Inflammatory macrophage treated with lipopolysaccharide for 1 hour (primary cell): ENCODE measurements around the gene RPS19BP1.
A peak's percentile ranks its signal among the peaks of the same experiment; 100 is the strongest.

Source experiments
- DNase-seq, 2 donors: peaks; one replicate each; pipeline ENCODE4 v3.0.0-alpha.2; 2020 to 2022

The RPS19BP1 gene

DNA sequence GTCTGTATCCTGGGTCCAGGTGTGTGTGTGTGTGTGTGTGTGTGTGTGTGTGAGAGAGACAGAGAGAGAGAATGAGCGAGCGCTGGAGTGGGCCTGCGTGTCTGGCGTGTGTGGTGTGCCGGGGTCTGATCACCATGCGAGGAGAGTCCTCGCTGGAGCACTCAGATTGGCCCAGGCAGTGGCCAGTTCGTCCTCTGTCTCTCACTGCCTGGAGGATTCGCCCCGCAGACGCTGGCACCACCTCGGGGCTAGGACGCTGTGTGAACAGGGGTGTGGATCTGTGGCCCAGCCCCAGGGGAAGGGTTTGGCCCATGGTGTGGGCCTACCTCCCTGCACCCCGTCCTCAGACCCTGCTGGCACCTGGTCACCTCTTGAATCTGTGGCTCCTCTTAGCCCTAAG, 26.4 kb upstream of the RPS19BP1 start:
- DNase-seq = no peak

DNA sequence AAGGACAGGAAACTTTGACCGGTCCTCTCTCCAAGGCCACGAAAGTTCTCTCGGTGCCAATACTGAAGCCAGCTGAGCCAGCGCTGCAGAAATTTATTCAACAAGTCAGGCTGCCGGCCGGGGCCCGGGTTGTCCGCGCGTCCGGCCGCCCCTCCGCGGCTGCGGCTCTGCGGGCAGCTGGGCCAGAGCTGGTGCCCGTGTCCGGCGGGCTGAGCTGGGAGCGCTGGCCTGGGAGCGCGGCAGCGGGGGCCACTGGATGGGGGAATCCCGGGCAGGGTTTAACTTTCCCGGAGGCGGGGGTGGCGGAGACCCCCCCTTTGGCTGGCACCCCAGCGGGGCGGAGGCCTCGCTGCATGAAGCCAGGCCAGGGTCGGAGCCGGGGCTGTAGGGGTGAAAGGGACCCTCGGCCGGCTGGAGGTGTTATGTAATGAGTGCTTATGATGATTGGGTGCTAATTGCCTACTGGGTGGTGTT, 25.7 kb upstream of the RPS19BP1 start:
- no peak for DNase-seq

DNA sequence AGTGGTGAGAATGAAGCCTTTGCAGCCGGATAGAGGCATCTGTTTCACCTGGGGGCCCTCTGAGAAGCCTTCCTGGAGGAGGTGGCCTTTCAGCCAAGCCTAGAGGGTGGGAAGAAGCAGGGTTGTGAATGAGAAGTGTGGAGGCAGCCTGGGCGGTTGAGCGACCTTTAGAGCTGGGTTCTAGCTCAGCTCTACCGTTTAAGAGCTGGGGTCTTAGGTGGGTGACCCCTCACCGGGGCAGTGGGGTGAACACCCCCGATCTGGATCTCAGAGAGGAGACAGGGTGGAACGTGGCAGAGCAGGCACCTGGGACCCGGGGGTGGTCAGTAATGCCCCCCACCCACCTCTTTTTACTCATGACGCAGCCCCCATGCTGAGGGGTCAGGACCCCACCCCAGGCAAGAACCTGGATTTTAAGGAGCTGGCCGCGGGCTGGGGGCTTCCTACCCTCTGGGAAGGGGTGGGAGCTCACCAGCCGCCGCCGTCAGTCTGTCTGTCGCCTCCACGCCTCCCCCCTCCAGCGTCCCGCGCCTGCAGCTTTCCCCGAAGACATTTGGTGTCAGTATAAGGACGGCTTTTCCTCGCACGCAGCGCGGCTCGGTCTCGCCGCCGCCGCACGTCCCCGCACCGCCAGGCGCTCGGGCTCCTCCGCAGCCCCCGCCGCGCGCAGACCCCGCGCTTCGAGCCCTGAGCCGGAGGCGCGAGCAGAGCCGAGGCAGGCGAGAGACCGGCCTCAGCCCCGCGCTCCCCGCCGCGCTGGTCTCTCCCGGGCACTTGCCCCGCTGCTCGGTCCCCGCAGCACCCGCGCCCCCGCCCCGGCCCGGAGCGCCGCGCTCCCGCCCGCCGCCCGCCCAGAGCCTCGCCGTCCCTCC, 24.7 kb upstream of the RPS19BP1 start:
- DNase-seq = no peak

DNA sequence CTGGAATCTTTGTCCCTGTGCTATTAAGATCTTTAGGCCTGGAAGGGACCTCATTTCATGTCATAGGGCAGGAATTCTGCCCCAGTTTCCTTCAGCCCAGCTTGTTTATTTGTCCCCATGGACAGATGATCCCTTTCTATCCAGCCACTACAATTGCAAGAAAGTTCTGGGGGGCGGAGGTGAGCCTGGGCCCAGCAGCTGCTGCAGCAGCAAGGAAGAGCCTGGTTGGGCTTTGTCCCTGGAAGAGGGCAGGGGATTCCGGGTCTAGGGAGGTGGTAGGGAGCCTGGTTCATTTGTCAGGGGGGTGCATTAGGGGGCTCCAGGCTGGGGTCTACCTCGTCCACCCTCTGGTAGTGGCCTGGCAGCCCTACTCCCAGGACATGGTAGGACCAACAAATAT, 21.6 kb upstream of the RPS19BP1 start:
- DNase-seq = no peak

DNA sequence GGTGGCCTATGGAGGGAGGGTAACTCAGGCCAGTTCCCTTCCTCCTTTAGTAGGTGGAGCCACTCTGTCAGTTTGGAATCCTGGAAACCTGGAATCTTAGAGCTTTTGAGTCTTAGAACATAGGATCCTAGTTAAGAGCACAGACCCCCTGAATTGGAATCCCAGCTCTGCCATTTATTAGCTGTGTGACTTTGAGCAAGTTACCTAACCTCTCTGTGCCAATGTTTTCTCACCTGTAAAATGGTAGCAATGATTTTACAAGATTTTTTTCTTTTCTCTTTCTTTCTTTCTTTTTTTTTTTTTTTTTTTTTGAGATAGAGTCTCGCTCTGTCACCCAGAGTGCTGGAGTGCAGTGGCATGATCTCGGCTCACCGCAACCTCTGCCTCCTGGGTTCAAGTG, 20.9 kb upstream of the RPS19BP1 start:
- DNase-seq = no peak

DNA sequence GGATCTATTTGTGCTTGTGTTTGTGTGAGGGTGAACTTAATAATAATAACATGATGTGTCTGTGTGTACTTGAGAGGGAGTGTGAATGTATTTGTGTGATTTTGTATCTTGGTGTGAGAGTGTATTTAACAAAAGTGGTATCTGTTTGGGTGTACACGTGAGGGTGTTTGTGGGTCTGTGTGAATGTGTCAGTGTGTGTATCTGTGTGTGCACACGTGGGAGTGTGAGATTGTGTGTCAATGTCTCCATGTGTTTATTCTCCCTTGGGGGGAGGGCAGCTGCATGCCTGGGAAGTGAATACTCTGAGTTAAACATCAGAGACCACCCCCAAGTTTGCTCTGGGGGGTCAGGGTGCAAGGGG, 15.0 kb upstream of the RPS19BP1 start:
- DNase-seq = no peak

DNA sequence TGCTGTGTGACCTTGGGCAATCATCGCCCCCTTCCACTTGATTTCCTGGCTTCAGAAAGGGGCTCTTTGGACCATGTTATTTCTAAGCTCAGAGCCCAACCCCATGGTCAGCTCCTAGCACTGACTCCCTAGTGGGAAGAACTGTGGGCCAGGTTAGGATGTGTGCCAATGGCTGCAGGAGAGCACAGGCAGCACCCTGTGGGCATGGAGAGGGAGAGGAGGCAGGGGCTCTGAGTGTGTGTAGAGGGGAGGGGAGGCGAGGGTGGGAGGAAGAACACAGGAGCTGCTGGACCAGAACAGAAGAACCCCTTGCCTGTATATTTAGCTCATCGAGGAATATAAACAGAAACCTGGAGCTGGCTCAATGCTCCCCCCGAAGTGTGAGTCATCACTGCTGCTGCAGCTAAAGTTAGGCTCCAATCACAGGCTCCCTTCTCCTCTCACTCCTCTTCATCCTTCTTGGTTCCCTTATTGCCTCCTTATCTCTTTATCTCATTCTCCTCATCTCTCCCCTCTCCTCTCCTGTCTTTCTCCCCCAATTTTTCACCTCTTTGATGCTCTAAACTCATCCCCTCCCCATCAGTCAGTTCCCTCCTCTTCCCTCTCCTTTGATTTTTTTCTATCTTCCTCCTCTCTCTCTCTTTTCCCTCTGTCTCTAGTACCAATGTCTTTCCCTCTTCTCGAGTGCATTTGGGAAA, 14.5 kb upstream of the RPS19BP1 start:
- no peak for DNase-seq

DNA sequence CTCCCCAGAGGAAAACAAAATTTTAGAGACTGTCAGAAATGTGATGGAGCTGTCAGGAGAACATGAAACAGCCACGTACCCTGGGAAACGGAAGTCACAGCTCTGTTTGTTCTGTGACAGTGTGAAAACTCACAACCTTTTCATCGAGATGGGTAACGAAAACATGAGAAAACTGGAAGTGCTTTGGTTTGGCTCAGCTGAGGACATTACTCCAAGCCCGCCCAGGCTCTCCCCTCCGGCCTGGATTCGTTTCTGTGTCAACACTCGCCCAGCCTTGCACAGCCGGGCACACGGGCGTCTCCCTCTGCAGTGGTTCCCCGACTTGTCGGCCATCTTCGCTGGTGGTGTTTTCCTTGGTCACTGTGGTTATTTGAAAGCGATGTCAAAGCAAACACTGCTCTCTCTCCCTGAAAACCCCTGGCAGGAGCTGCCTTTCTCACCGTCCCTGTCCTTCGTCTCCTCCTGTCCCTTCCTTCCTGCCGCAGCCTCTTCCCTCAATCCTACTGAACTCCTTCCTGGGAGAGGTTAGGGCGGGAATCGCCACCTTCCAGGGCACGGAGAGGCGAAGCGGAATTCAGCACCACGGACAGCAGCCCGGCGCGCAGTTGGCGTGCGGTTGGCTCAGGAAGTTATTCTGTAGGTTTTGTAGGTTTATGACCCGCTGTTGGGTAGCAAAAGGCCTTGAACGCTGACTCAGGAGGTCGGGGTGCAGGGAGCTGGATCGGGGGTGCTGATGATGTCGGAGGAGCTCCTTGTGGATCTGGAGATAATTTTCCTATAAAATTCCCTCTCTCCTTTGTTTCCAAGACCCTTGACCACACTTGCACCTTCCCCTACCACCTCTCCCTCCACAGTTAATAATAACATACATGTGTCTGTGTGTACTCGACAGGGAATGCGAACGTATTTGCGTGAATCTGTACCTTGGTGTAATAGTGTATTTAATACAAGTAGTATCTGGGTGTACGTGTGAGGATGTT, 13.1 kb upstream of the RPS19BP1 start:
- peak in 1 of 2 donors; percentile 50 for DNase-seq

DNA sequence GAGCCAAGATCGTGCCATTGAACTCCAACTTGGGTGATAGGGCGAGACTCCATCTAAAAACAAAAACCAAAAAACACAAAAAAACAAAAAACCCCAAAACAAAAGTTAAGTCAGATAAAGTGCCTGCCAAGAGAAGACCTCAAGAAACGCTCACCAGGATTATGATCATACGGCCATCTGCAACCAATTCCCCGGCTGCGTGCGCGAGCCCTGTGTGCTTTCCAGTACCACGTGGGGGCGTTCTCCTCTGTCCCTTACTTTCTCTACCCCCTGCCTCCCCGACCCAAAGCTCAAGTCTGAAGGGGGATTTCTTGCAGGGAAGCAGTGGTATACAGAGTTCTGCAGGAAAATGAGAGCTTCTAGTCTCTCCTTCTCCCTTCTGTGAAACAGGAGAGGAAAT, 10.5 kb upstream of the RPS19BP1 start:
- no peak for DNase-seq

DNA sequence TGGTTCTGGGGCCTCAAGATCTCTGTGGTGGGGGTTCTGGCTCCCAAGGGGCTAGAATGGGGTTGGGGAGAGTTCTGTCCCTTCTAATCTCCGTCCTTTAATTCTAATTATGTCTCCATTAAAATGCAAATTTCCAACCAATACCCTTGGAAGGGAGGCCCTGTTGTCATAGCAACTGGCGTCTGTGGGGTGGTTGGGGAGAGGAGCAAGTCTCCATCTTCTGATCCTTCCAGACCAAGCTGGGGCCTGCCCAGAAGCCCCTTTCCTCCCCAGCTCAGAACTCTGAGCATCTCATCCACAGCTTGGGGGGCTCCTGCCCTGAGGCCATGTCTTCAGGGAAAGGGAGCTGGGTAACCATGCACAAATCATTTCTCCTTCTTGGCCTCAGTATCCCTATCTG, 5.4 kb upstream of the RPS19BP1 start:
- no peak for DNase-seq

DNA sequence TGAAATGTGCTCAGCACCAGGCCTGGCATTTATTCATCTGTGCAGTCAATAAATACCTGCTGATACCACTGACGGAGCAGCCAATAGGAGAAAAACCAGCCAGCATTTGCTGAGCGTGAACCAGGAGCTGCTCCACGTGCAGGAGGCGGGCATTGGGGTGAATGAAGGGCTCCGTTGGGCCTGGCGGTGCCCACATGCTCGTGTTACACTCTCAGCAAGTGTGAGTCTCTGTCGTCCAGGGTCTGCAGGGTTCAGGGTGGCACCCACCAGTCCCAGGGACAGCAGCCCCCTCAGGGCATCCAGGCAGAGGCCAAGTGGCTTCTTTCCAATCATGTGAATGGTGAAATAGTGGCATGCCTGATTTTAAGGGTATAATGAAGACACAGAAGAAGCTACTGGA, 4.2 kb upstream of the RPS19BP1 start:
- no peak for DNase-seq

DNA sequence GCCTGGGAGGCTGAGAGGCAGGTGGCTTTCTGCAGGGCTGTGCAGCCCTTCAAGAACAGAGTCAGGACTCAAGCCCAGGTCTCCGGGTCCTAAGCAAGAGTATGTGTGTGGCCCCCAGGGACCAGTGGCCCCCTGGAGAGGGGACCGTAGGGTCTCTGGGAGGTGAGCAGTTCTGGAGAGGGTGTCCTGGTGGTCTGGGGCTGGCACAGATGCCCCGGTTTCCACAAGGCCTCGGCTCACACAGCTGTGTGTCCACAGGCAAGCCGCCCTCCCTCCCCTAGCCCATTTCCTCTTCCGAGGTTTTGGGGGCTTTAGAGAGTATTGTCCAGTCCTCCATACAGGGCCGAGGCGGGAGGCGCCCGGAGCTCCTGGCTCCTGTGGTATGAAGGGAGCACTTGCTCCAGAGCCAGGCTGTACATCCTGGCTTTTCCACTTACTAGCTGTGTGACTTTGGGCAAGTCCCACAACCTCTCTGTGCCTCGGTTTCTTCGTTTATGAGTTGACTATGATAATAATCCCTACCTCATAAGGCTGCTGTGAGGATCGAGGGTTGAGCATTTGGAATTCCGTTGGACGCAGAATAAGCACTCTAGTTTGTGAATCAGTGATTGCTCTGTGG, 3.4 kb upstream of the RPS19BP1 start:
- DNase-seq = no peak

DNA sequence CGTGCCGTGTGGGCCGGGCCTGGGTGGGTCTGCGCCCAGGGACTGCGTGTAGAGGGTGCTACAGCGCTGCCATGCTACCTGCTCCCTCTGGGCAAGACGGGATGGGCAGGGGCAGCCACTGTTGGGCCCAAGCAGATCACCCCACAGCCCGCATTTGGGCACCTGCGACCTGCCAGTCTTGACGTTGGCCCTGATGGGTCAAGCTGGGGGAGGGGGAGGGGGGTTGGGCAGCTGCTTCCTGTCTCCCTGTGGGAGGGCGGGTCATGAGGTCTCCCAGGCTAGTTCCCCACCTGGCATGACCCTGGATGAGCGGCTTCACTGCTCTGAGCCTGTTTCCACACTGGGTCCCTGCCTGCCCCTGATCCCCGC, 2.8 kb upstream of the RPS19BP1 start:
- DNase-seq = no peak

DNA sequence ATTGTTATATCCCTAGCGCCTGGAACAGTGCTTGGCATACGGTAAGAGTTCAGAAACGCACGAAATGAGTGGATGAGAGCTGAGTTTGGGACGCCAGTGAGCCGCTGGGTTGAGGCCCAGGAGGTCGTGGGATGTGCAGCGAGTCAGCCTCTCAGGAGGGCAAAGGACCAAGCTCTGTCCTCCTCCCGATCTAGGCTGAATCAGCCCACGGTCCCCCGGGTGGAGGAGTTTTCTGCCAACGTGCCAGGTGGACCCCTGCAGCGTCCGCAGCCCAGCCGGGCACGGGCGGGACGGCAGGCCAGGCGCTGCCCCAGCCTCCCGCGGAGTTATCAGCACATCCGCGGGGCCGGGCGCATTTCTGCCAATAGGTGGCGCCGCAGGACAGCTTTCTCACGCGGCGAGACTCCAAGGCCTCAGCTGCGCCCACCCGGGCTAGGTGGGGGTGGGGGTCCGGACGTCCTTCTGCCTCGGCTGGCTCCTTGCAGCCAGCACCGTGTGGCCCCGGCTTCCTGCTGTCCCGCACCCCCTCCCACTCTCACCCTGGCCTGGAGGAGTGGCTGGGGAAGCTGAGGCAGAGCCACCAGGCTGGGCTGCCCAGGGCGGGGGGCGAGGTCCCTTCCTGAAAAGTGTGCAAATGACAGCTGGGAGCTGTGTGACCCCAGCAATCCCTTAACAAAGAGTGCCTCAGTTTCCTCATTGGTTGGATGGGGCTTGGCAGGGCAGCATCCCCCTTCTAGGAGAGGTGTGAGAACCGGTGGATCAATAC, 2.2 kb upstream of the RPS19BP1 start:
- DNase-seq = peak; percentile 31 to 84

DNA sequence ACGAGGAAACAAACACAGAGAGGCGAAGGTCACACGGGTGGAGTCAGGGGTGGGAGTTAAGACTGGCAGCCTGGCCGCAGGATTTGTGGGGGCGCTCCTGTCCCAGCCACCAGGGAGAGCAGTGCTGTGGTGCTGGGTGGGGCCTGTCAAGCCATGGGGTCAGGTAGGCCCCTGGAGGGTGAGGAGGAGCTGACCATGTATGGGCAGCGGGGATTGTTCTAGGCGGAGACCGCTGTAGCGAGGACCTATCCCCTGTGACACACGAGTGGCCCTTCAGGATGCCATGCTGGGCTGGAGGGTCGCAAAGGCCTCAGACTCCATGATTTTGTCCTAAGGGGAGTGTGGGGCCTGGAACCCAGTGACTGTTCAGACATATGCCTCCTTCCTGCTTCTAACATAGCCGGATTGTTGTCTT, 1.6 kb upstream of the RPS19BP1 start:
- DNase-seq = no peak

DNA sequence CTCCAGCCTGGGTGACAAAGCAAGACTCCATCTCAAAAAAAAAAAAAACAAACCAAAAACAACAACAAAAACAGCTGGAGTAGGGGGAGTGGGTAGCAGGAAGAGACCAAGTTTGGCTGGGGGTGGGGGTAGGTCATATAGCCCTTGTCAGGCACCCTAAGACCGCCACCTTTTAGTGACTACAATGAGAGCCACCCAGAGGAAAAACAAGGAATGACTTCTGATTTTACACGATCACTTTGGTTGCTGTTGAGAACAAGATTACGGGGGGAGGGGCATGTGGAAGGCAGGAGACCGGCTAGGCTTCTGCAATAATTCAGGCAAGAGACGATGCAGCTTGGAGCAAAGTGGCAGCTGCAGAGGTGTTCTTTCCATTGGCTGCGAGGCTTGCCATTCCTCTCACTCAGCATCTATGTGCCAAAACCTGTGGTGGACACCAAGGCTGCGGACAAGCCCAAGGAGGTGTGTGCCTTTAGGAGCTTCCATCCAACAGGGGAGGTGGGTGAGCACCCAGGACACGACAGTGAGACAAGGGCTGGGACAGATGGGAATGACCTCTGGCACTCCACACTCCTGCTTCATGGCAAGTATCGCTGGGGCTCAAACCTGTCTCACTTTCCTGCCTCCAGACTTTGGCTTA, 1.7 kb downstream of the RPS19BP1 start:
- DNase-seq = peak; percentile 31 to 45

DNA sequence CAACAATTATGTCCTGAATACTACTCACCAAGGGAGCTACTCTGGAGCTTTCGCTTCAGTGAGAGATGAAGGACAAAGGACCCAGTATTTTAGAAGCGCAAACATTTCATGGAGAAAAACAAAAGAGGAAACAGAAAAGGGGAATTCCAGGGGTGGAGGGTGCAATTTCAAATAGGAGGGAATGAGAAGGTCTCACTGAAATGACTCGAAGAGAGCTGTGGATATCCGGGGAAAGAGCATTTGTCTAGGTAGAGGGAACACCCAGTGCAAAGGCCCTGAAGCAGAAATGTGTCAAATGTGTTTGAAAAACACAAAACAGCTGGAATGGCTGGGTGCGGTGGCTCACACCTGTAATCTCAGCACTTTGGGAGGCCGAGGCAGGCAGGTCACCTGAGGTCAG, 2.4 kb downstream of the RPS19BP1 start:
- peak; percentile 56 to 57 for DNase-seq

DNA sequence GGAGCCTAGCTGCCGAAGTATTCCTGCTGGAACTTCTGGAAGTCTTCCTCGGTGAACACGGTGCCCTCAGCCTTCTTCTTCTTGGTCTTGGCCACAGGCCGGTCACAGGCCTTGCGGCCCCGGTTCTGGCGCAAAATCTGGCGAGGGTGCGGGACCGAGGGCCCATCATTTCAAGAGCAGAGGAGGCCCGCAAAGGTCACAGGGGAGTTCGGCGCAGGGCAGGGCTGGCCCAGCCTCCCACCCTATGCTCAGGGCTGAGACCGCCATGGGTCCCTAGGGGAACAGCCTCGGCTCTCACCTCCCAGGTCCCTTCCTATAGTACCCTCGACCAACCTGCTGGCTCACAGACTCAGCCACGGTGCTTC, 3.1 kb downstream of the RPS19BP1 start:
- no peak for DNase-seq

DNA sequence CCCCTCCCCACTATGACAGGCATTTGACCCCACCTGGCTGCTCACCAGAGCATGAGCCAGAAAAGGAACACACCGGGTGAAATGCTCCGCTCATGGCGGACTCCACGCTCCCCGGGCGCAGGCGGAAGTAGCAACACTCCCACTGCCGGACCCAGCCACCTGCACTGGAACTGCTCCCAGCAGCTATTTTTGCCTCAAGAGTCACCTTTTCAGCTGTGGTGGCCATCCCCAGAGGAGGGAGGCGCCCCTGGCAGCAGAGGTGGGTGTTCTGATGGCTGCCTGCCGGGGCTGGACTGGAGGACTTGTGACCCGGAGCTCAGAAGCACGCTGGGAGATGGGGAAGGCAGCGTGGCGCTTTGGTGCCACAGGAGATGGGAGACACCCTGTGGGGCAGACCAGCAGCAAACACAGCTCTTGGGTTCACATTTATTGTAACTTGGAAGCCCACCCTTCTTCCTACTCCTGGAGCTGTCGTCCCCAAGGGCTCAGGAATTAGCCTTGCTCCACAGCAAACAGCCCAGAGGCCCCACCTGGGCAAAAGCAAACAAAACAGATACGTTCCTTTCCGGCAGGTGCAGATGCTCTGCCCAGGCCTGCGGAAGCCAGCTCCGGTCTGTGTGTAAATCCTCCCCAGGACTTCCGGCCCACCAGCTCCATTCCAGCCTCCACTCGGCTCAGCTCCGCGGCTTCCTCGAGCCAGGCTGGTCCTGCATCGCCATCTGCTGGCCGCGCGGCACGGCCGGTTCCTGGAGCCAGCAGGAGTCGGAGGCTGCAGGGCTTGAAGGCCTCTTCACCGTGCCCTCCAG, 3.7 kb downstream of the RPS19BP1 start:
- DNase-seq = peak; percentile 79 to 94

DNA sequence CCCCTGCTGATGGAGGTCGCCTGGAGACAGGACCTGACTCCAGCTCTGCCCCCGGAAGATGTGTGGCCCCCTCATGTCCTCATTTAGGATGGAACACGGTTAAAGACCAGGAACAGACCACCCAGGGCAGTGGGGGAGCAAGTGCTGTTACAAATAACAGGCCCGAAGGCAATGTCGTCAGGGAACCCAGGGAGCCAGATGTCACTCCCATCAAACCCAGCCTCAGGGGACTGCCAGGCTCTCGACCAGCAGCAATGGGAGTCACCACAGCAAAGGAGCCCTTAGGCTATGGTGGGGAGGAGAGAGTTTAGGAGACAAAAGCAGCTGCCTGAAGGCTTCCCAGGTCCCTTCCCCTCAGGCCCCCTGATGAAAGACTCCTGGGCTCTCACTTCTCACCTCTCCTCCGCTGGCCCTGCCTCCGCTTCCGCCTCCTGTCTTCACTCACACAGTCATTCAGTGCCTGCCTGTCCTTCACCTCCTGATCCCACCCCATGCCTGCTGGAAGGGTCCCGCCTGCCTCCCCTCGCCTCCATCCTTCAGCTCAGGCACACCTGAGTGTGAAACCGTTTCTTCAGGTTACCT, 4.4 kb downstream of the RPS19BP1 start:
- DNase-seq = no peak
